ENCODE results near the gene PROK2. TPM values are rescaled to one million over a fixed set of nuclear protein-coding genes. Genes with fewer than 3 reads are reported as not detected.

The PROK2 gene
- polyA plus RNA-seq, 1 experiment, result not detected

DNA sequence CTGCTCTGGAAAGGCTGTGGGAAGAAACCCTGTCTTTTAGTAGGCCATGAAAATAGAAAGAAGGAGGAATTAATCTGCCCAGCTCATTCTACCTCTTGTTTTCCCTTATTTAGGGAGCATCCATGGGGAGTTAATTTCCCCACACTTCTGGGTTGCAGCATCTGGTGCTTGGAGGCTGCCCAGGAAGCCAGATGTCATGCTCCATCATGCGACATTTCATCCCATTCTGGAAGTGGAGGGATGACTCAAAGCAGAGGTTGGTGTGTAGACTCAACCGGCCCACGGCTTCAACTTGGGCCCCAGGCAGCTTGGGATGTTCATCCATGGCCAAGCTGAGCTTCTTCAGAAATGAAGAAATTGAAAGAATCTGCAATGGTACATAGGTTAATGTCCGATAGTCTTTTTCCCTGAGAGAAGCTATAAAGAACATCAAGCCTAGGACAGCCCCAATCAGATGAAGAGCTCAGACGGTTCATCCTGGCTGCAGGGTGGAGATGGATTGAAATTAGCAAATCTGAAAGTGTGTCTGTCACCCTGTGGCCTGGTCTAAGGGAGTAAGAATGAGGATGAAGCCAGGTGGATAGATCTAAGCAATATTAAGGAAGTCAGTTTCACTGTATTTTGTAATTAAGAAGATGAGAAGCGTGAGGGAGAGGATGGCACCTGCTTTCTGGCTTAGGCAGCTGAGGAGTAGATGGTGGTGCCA lies 24.5 kb upstream of the PROK2 start:
- Histone ChIP-seq H3K27me3 (ENCODE audit: control insufficient read depth, insufficient read depth, low read length) (peaks cover 7% of the 10 kb centered on the region), H3K27ac (ENCODE audit: low read depth, low read length) (no peak overlapping the region), H3K4me3 (ENCODE audit: low read depth, low read length) (no peak overlapping the region), H3K9me3 (ENCODE audit: control insufficient read depth, insufficient read depth, low read length) (no peaks in the 10 kb centered on the region)
- ChIA-PET POLR2A (no interaction called here), CTCF (no interaction called here)
- TF ChIP-seq, protein P1, sequence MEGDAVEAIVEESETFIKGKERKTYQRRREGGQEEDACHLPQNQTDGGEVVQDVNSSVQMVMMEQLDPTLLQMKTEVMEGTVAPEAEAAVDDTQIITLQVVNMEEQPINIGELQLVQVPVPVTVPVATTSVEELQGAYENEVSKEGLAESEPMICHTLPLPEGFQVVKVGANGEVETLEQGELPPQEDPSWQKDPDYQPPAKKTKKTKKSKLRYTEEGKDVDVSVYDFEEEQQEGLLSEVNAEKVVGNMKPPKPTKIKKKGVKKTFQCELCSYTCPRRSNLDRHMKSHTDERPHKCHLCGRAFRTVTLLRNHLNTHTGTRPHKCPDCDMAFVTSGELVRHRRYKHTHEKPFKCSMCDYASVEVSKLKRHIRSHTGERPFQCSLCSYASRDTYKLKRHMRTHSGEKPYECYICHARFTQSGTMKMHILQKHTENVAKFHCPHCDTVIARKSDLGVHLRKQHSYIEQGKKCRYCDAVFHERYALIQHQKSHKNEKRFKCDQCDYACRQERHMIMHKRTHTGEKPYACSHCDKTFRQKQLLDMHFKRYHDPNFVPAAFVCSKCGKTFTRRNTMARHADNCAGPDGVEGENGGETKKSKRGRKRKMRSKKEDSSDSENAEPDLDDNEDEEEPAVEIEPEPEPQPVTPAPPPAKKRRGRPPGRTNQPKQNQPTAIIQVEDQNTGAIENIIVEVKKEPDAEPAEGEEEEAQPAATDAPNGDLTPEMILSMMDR (IDR thresholded peaks at IDR 0.05; ENCODE audit: low read depth, low read length), result no peak
- no peak for DNase-seq (ENCODE audit: low read depth, low spot score)

DNA sequence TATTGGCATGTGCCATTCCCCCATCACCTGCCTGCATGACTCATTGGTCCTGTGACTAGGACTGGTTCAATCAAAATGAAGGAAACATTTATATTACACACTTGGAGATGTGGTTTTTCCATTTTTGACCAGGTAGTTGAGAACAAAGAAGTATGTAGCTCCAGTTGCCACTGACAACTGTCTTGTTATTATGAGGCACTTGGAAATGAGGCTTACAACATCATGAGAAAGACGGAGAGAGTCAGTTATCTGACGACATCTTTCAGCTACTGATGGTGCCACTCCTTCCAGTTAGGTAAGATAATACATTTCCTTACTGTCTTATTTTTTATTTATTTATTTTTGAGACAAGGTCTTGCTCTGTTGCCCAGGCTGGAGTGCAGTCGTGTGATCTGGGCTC lies 21.8 kb upstream of the PROK2 start:
- Histone ChIP-seq H3K27ac (ENCODE audit: low read depth, low read length) (no peak overlapping the region), H3K9me3 (ENCODE audit: control insufficient read depth, insufficient read depth, low read length) (no peaks in the 10 kb centered on the region), H3K27me3 (ENCODE audit: control insufficient read depth, insufficient read depth, low read length) (peaks cover 3% of the 10 kb centered on the region), H3K4me3 (ENCODE audit: low read depth, low read length) (no peak overlapping the region)
- ChIA-PET POLR2A (no interaction called here), CTCF (no interaction called here)
- no peak for DNase-seq (ENCODE audit: low read depth, low spot score)
- TF ChIP-seq, protein P1 (IDR thresholded peaks at IDR 0.05; ENCODE audit: low read depth, low read length), result no peak

DNA sequence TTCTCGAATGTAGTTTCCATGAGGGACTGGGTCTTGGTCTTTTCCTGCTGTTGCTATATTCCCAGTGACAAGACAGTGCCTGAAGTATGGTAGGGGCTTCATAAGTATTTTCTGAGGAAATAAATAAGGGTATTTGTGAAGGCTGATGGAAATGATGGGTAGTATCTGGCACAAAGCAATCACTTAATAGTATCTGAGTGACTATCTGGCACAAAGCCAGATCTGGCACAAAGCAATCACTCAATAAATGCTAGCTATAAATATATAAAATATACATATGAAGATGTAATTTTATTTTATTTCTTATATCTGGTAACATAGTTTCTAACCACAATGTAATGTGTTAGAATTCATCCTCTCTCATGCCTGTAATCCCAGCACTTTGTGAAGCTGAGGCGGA lies 20.7 kb upstream of the PROK2 start:
- Histone ChIP-seq H3K27ac (ENCODE audit: low read depth, low read length) (no peak overlapping the region), H3K9me3 (ENCODE audit: control insufficient read depth, insufficient read depth, low read length) (no peaks in the 10 kb centered on the region), H3K27me3 (ENCODE audit: control insufficient read depth, insufficient read depth, low read length) (peaks cover 3% of the 10 kb centered on the region), H3K4me3 (ENCODE audit: low read depth, low read length) (no peak overlapping the region)
- ChIA-PET POLR2A (no interaction called here), CTCF (interaction anchor here (0.6 to 1.0 kb wide), 2 partner anchors 69 to 999 kb away, joined by 3 read pairs; no protein-coding TSS in a partner anchor)
- no peak for DNase-seq (ENCODE audit: low read depth, low spot score)
- TF ChIP-seq, protein P1 (IDR thresholded peaks at IDR 0.05; ENCODE audit: low read depth, low read length), result no peak

DNA sequence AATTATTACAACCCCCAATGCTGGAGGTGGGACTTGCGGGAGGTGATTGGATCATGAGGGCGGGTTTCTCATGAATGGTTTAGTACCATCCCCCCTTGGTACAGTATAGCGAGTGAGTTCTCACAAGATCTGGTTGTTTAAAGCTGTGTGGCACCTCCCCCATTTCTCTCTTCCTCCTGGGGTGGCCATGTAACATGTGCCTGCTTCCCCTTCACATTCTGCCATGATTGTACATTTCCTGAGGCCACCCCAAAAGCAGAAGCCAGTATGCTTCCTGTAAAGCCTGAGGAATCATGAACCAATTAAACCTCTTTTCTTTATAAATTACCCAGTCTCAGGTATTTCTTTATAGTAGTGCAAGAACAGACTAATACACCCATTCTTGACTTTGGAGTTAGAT lies 20.3 kb upstream of the PROK2 start:
- CTCF ChIA-PET, result interaction anchor here (1.0 kb wide), 1 partner anchor 70 kb away, joined by 3 read pairs; no protein-coding TSS in a partner anchor
- Histone ChIP-seq H3K27me3 (ENCODE audit: control insufficient read depth, insufficient read depth, low read length) (peaks cover 3% of the 10 kb centered on the region), H3K9me3 (ENCODE audit: control insufficient read depth, insufficient read depth, low read length) (no peaks in the 10 kb centered on the region), H3K27ac (ENCODE audit: low read depth, low read length) (no peak overlapping the region), H3K4me3 (ENCODE audit: low read depth, low read length) (no peak overlapping the region)
- TF ChIP-seq, protein P1 (IDR thresholded peaks at IDR 0.05; ENCODE audit: low read depth, low read length), result no peak
- no peak for DNase-seq (ENCODE audit: low read depth, low spot score)
- POLR2A ChIA-PET, result no interaction called here

DNA sequence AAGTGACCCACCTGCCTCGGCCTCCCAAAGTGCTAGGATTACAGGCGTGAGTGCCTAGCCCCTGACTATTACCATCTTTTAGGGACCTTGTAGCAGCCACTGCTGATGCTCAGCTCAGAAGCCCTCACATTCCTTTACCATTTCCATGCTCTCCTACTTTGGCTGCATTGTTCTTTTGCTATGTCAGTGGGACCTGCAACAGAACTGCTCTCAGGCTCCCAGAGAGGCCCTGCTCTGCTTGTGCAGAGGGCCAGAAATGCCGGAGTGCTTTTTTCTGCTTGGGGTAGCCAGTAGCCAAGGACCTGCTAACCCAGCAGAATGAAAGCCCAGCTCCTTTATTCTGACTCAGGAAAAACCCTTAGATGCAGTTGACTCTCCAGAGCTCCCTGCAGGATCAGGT lies 18.3 kb upstream of the PROK2 start:
- no peak for DNase-seq (ENCODE audit: low read depth, low spot score)
- Histone ChIP-seq H3K9me3 (ENCODE audit: control insufficient read depth, insufficient read depth, low read length) (no peaks in the 10 kb centered on the region), H3K4me3 (ENCODE audit: low read depth, low read length) (no peak overlapping the region), H3K27ac (ENCODE audit: low read depth, low read length) (no peak overlapping the region), H3K27me3 (ENCODE audit: control insufficient read depth, insufficient read depth, low read length) (peaks cover 15% of the 10 kb centered on the region)
- TF ChIP-seq, protein P1 (IDR thresholded peaks at IDR 0.05; ENCODE audit: low read depth, low read length), result no peak
- ChIA-PET POLR2A (no interaction called here), CTCF (no interaction called here)
